NCI-H526 treated with DMSO at 0.1 percent for 48 hours (cell line): Measurements from ENCODE around the gene TP53INP2.
"Not testable (repeated sequence)": the region's sequence is repeated elsewhere in the genome, so short reads cannot be mapped to it uniquely, and the experiment has no call there.

Experiments
- DNase-seq: peaks from one replicate; lab custom pipeline; 2025; lab: John Stamatoyannopoulos, UW

Gene TP53INP2

DNA sequence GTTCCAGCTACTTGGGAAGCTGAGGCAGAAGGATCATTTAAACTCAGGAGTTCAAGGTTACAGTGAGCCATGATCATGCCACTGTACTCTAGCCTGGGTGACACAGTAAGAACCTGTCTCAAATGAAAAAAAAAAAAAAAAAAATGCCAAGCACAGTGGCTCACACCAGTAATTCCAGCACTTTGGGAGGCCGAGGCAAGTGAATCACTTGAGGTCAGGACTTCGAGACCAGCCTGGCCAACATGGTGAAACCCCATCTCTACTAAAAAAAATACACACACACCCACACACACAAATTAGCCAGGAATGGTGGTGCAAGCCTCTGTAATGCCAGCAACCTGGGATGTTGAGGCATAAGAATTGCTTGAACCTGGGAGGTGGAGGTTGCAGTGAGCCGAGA, 18.4 kb downstream of the TP53INP2 start:
- not testable (repeated sequence) for DNase-seq

DNA sequence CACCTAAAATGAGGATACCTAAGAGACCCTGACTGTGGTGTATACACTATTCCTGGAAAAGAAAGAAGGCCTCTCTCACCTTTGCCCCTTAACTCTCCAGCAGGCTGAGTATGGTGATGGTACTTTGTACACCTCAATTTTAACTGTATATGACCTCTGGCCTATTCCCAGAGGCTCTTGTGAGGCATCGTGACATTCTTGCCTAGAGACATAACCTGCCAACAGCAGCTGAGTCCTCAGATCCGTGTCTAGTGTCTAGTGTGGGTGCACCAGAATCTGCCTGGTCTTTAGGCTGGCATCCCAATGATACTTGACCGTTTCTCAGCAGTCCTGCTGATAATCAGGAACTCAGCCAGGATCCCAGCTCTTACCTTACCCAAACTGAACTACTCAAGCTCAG, 20.0 kb downstream of the TP53INP2 start:
- DNase-seq: no peak

DNA sequence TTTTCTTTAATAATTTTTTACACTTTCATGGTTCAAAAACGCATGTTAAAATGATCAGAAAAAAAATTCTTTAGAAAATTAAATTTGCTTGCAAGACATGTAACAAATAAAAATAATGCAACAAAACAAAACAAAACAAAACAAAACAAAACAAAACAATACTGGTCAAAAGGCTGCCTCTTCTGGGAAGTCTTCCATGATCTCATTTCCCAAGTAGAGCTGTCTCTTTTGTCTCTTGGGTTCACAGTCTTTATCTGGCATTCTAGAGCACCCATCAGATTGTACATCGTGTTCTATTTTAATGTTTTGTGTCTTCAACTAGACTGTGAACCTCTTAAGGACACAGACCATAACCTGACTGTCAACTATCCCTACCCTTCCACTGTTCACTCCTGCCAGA, 25.3 kb downstream of the TP53INP2 start:
- no peak for DNase-seq

DNA sequence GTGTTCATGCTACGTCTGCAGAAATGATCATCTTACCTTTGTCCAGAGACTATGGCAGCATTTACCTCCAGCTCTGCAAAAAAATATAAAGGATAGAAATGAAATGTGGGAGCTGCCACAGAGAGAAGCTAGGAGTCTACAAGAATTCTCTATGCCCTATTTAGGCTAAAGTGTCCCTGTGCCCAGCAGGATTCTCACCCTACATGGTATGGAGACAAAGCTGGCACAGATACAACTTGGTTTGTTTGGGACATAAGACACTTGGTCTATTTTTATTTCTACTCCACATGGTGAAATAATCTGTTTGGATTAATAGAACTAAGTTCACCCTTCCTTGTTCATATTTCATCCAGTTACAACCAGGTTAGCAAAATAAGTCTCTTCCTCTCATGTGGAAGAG, 28.4 kb downstream of the TP53INP2 start:
- no peak for DNase-seq

DNA sequence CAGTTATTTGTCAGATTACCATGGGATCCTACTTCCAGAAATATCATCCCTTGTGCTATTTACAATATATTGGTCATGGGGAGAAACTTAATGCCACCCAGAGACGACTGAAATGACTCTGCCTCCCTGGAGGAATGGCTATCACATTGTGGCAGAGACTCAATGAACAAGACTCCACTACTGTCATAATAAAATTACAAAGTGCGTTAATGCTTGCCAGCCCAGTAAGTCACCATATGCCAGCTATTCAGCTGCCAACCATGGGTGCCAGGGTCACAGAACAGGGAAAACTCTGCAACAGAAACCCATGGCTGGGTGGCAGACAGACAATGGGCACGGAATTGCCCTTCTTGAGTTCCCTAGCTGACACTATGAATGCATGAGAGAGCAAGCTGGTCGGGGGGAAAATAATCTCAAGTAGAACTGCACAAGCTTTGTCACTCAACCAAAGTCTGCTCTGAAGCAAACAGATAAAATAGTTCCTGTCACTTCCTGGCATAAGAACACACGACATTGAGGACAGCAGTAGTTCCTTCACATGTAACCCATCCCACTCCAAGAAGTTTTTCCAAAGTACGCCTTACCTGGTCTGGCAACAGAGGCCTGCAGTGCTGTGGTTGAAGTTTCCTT, 32.1 kb downstream of the TP53INP2 start:
- DNase-seq: no peak

DNA sequence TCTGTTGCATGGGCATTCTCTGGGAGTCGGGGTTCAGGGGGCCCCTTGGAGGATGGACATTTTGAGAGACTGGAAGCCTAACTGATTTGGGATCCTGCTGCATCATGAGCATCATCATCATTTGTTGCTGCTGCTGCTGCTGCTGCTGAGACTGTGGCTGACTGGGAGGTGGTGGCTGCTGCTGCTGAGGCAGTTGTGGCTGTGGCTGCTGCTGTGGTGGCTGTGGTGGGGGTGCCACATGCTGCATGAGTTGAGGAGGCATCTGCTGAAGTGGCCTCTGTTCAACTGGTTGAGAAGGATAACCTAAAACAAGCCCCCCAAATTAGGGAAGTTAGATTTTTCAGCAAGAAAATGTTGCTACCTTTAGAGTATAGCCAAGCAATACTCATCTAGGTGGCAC, 38.9 kb downstream of the TP53INP2 start:
- DNase-seq: no peak

DNA sequence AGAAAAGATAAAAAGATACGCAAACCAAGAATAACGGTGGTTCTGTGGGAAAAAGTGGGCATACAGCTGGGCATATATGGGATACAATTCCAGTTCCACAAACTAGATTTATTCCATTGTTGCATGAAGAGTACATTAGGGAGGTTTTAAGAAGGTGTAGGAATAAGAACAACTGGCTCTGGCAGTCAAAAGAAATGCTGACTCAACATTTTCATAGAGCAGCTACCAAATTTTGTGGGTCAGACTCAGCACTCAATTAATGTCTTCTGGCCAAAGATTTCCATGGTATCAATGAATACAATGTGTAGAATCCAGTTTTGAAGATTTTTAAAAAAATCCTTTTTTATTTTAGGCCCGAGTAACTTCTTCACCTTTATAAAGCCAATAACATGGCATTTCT, 40.2 kb downstream of the TP53INP2 start:
- DNase-seq: no peak

DNA sequence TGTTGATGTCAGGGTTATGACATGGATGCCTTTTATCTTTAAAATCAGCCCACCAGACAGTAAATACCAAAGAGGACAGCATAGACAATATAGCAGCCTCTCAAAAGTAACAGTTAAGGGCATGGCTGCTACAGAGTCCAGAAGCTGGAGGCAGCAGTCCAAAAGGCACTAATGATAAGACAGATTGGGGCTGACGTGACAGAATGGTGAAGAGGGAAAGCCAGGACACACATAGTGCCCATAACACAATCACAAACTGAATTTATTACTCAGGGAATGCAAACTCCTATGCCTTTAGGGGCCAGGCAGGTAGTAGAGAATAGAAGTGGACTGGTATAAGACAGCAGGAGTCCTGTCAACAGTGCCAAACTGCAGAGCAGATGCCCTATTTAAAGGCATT, 40.7 kb downstream of the TP53INP2 start:
- DNase-seq: no peak

DNA sequence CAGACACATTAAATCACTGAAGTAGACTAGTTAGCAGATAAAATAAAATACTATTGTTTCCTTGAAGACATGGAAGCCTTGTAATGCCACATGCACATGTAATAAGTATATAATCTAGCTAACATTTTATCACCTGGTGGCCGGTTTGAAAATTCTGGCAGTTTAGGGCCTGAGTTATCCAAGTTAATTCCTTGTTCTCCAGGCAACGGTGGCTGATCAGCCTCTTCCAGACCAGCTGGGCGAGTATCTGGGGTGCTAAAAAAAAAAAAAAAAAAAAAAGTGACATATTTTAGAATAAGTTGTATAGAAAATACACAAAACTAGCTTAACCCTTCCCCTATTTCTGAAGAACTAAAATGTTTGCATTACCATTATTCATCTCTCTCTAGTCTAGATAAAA, 42.5 kb downstream of the TP53INP2 start:
- DNase-seq: no peak

DNA sequence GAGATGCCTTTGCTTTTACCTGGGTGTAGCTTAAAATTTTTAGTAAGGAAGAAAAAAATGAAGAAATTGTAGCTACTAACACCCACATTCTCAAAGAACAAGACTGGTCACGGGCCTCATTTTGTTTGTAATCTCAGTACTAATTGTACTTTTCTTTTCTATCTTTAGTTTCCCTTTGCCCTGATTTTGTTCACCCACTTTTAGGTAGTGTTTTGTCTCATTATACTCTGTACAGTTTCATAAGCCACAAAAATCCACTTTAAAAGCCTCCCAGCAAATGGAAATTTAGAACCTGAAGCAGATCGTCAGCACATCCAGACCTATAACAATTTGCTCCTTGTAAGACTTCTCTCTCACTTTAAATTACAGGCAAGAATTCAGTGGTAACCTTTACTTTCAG, 43.3 kb downstream of the TP53INP2 start:
- no peak for DNase-seq

DNA sequence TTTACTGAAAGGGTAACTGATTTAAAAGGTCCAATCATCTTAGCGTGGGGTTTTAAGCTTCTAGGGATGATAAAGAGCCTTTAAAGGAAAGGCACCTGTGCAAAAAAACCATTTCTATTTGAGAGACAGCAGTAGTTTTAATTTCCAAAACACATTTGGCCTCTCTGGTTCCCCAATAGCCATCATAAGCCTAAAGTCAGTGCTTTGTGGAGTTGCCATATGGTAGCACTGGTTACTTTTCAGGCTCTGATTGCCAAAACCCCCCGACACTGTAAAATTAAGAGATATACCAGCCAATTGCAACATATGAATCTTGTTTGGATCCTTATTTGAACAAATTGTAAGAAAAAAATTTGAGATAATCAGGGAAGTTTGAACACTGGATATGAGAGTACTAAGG, 44.6 kb downstream of the TP53INP2 start:
- DNase-seq: no peak

DNA sequence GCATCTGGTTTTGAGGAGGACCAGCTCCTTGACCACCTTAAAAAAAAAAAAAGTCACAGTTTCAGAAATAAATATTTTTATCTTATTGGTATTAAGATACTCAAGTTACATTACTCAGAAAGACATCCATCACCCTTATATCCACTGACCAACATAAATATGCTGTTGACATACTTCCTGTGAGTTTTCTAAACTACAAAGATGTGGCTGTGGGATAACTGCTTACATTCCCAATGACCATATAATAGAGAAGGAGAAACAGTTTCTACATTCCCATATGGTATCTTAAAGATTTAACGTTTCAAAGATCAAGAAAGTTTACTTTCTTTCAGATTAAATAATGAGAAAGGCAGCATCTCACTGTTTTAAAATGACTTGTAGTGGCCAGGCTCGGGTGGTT, 46.3 kb downstream of the TP53INP2 start:
- DNase-seq: no peak

DNA sequence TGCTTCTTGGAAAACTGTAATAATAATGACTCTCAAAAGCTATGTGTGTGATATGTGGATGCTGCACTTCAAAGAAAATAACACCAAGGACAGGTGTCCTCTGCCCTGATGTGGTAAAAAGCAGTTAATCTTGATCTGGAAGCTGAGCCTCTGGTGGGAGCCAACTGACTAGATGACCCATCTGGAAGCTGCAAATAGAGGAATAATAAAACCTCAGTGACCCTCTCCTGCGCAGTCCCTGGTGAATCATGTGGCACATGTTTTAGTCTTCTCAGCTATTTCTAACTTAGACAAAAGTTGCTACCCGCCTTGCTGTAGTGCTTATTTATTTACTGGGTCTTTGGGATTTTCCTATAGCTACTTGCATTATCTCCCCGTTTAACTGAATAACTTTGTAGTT, 47.3 kb downstream of the TP53INP2 start:
- no peak for DNase-seq

DNA sequence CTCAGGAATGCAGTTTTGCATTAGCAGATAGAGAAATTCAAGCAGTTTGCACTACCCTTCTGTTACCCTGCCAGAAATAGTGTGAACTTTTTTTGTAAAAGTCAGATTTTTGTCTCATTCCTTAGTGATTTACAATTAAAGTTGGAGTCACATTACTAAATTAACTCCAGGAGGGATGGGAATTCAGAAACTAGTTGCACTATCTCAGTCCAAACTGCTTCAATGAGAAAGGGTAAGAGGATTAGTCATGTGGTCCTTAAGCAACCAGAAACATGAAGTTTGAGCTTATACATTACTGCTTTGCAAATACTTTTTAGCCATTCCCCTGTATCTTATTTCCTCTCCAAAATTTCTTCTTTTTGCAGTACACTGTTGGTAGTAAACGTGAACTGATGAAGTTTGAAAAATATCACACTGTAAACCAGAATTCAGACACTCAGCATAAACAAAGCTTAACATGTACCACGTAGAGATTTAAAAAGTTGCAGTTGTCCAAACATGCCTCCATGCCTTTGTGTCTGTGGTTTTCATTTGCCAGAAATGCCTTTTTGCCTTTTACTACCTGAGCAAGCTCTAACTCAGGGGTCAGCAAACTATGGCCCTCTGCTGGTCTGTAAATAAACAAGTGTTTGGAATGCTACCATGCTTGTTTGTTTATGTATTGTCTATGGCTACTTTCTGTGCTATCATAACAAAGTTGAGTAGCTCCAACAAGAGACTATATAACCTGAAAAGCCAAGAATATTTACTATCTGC, 49.7 kb downstream of the TP53INP2 start:
- no peak for DNase-seq

DNA sequence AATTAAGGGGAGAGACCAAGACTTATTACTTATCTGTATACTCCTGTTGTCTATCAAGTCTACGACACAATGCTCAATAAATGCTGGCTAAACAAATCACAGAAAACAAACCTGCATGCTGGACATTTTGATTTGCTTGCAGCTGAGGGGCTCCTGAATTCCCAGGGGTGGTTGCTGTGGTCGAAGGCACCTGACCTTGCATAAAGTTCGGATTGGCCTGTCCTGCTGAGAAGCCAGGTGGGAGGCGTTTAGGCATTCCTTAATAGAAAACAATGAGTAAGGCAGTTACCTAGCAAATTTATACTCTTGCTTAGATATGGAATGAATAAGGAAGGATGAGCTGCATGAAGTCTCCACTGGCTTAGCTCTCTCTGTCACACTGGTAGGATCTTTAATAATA, 50.5 kb downstream of the TP53INP2 start:
- DNase-seq: no peak

DNA sequence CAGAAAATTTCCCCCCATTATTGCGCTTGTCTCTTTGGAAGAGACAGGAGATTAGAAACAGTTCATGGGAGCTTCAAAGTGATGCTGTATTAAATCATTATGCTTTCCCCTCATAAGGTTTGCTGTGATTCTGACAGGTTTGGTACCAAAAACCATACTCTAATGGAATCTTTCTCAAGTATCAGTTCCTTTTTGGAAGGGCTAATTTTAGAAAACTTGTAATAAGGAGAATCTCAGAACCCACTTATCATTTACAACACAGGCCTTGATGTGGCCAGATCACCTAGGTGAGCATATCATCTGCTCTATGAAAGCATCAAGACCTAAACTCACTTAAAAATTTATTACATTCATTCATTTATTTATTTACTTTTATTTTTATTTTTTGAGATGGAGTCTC, 51.2 kb downstream of the TP53INP2 start:
- no peak for DNase-seq

DNA sequence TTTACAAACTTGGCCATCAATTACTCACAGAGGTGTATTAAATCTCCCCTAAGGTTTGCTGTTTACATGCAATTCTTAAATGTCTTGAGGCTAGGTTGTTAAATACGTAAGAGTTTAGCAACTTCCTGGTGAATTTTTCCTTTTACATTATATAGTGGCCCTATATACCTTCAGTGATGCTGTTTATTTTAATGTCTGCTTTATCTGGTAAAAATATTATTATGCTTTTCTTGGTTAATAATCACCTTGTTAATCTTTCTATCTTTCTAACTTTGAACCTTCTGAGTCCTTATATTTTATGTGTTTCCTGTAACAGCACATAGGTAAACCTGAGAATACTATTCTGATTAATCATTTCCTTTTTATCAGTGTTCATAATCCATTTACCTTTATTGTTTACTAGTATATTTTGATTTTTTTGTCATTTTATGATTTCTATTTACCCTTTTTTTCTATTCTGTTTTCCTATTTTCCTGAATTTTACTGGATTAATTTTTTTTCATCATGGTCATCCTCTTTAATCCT, 57.9 kb downstream of the TP53INP2 start:
- DNase-seq: no peak
